ENCODE measurements around the gene CNTNAP2.

GRCh38 chr7:148318838-148319237 is 2202.2 kb downstream of the CNTNAP2 start:
- TF ChIP-seq POLR2A (IDR thresholded peaks at IDR 0.05) (no peak), CTCF (IDR thresholded peaks at IDR 0.05) (no peak)
